ENCODE measurements around the gene CAPN5. TPM values are rescaled to one million over a fixed set of nuclear protein-coding genes. Genes with fewer than 3 reads are reported as not detected.

CAPN5 gene
- total RNA-seq, 4 donors from 2014 or later: 1.8 to 16.6 (median 8.0) TPM

GRCh38 chr11:77108436-77108835 lies 41.7 kb downstream of the CAPN5 start:
- Histone ChIP-seq H3K4me3 (no peak overlapping the region), H3K27ac (no peak overlapping the region), H3K9me3 (no peaks in the 10 kb centered on the region), H3K27me3 (no peaks in the 10 kb centered on the region), H3K4me1 (no peaks in the 10 kb centered on the region), H3K36me3 (no peaks in the 10 kb centered on the region)
- no peak for DNase-seq
- intact Hi-C loops (cut with DNase I; ENCODE audit: low total_unique reads): no loop called here
- TF ChIP-seq CTCF (IDR thresholded peaks at IDR 0.05) (no peak), POLR2A (IDR thresholded peaks at IDR 0.05) (no peak)

GRCh38 chr11:77109236-77110019 lies 42.7 kb downstream of the CAPN5 start:
- H3K27ac ChIP-seq: no peak overlapping the region
- H3K27me3 ChIP-seq: no peaks in the 10 kb centered on the region
- no peak for TF ChIP-seq POLR2A (IDR thresholded peaks at IDR 0.05)
- TF ChIP-seq CTCF (IDR thresholded peaks at IDR 0.05): no peak
- H3K36me3 ChIP-seq: no peaks in the 10 kb centered on the region
- DNase-seq: no peak
- no peaks in the 10 kb centered on the region for H3K9me3 ChIP-seq
- H3K4me1 ChIP-seq: no peaks in the 10 kb centered on the region
- intact Hi-C loops (cut with DNase I; ENCODE audit: low total_unique reads): no loop called here
- H3K4me3 ChIP-seq: no peak overlapping the region

- TF ChIP-seq CTCF (IDR thresholded peaks at IDR 0.05) (no peak), POLR2A (IDR thresholded peaks at IDR 0.05) (no peak)
- intact Hi-C loops (cut with DNase I; ENCODE audit: low total_unique reads): no loop called here
- H3K4me1 ChIP-seq: no peaks in the 10 kb centered on the region
Measured at GRCh38 chr11:77110836-77111235, 44.1 kb downstream of the CAPN5 start.

GRCh38 chr11:77111277-77111676 lies 44.5 kb downstream of the CAPN5 start:
- Histone ChIP-seq H3K9me3 (no peaks in the 10 kb centered on the region), H3K4me3 (no peak overlapping the region), H3K27ac (no peak overlapping the region), H3K27me3 (no peaks in the 10 kb centered on the region), H3K4me1 (no peaks in the 10 kb centered on the region), H3K36me3 (no peaks in the 10 kb centered on the region)
- no peak for DNase-seq
- TF ChIP-seq POLR2A (IDR thresholded peaks at IDR 0.05) (no peak), CTCF (IDR thresholded peaks at IDR 0.05) (no peak)
- intact Hi-C loops (cut with DNase I; ENCODE audit: low total_unique reads): no loop called here

More at GRCh38 chr11:77110836-77111235, 44.1 kb downstream of the CAPN5 start:
- Histone ChIP-seq H3K27me3 (no peaks in the 10 kb centered on the region), H3K4me3 (no peak overlapping the region), H3K36me3 (no peaks in the 10 kb centered on the region), H3K9me3 (no peaks in the 10 kb centered on the region), H3K27ac (no peak overlapping the region)
- DNase-seq: no peak

GRCh38 chr11:77111946-77112345 lies 45.2 kb downstream of the CAPN5 start:
- intact Hi-C loops (cut with DNase I; ENCODE audit: low total_unique reads): no loop called here
- Histone ChIP-seq H3K27ac (no peak overlapping the region), H3K36me3 (no peaks in the 10 kb centered on the region), H3K27me3 (no peaks in the 10 kb centered on the region), H3K9me3 (no peaks in the 10 kb centered on the region), H3K4me3 (no peak overlapping the region), H3K4me1 (no peaks in the 10 kb centered on the region)
- TF ChIP-seq POLR2A (IDR thresholded peaks at IDR 0.05): no peak
- no peak for TF ChIP-seq CTCF (IDR thresholded peaks at IDR 0.05)
- no peak for DNase-seq
